Measurements from ENCODE around the gene RBBP6.
A peak's percentile ranks its signal among the peaks of the same experiment; 100 is the strongest.
"Not testable (repeated sequence)": the region's sequence is repeated elsewhere in the genome, so short reads cannot be mapped to it uniquely, and the experiment has no call there.

The RBBP6 gene

DNA sequence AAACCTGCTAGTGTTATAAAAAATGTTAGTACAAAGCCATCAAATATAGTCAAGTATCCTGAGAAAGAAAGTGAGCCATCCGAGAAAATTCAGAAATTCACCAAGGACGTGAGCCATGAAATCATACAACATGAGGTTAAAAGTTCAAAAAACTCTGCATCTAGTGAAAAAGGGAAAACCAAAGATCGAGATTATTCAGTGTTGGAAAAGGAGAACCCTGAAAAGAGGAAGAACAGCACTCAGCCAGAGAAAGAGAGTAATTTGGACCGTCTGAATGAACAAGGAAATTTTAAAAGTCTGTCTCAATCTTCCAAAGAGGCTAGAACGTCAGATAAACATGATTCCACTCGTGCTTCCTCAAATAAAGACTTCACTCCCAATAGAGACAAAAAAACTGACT is 31.7 kb downstream of the RBBP6 start:
- DNase-seq: no peak

DNA sequence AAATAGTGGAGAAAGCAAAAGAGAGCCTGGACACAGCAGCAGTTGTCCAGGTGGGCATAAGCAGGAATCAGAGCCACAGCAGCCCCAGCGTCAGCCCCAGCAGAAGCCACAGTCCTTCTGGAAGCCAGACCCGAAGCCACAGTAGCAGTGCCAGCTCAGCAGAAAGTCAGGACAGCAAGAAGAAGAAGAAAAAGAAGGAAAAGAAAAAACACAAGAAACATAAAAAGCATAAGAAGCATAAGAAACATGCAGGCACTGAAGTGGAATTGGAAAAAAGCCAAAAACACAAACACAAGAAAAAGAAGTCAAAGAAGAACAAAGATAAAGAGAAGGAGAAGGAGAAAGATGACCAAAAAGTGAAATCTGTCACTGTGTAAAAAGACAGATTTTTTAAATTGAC is 32.7 kb downstream of the RBBP6 start:
- DNase-seq: no peak

DNA sequence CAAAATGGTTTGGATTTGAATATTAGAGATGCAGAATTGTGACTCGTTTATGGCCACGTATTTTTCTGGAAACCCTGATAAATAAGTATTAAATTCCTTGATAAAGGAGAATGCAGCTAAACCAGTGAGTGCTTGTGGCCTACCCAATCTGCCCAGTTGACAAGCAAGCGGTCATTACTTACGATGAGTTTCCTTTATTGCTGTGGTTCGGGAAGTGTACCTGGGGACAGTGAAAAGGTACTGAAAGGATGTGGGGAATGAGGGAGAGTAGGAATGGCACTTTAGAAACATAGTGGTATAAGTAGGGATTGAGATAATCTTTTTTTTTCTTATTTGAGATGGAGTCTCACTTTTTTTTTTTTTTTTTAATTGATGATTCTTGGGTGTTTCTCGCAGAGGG is 33.8 kb downstream of the RBBP6 start:
- DNase-seq: no peak

DNA sequence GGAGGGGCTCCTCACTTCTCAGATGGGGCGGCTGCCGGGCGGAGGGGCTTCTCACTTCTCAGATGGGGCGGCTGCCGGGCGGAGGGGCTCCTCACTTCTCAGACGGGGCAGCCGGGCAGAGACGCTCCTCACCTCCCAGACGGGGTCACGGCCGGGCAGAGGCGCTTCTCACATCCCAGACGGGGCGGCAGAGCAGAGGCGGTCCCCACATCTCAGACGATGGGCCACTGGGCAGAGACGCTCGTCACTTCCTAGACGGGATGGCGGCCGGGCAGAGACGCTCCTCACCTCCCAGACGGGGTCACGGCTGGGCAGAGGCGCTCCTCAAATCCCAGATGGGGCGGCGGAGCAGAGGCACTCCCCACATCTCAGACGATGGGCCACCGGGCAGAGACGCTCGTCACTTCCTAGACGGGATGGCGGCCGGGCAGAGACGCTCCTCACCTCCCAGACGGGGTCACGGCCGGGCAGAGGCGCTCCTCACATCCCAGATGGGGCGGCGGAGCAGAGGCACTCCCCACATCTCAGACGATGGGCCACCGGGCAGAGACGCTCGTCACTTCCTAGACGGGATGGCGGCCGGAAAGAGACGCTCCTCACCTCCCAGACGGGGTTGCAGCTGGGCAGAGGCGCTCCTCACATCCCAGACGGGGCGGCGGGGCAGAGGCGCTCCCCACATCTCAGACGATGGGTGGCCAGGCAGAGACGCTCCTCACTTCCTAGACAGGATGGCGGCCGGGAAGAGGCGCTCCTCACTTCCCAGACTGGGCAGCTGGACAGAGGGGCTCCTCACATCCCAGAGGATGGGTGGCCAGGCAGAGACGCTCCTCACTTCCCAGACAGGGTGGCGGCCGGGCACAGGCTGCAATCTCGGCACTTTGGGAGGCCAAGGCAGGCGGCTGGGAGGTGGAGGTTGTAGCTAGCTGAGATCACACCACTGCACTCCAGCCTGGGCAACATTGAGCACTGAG is 35.4 kb downstream of the RBBP6 start:
- DNase-seq: not testable (repeated sequence)

DNA sequence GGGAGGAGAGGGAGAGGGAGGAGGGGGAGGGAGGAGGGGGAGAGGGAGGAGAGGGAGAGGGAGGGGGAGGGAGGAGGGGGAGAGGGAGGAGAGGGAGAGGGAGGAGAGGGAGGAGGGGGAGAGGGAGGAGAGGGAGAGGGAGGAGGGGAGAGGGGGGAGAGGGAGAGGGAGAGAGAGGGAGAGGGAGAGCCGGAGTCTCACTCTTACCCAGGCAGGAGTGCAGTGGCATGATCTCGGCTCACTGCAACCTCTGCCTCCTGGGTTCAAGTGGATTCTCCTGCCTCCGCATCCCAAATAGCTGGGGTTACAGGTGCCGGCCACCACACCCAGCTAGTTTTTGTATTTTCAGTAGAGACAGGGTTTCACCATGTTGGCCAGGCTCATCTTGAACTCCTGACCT is 36.4 kb downstream of the RBBP6 start:
- not testable (repeated sequence) for DNase-seq

DNA sequence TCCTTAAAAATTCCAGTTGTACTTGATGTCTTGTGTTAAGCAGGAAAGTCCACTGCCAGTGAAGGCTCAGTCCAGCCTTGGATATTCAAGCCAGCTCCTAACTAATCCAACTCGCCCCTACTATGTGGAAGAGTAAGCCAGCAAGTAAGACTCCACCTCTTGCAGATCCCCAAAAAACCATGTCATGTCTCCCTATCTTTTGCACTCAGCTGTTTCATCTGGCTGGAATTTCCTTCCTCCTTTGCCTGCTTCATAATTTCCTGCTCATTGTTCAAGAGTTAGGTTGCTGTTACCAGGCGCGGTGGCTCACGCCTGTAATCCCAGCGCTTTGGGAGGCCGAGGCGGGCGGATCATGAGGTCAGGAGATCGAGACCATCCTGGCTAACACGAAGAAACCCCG is 37.8 kb downstream of the RBBP6 start:
- DNase-seq: no peak

DNA sequence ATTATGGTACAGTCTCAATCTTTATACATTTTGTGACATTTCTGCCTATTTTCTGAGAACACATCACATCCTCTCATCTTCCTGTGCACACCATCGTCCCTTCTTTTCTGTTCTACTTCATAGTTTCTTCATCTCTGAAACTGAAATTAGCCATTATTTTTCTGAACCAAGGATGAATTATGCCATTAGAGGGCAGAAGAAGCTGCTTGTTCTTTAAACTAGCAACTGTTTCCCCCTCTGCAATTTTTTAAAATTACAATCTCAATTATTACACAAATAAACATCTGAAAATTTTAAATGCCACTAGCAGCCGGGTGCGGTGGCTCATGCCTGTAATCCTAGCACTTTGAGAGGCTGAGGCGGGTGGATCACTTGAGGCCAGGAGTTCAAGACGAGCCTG is 41.3 kb downstream of the RBBP6 start:
- no peak for DNase-seq

DNA sequence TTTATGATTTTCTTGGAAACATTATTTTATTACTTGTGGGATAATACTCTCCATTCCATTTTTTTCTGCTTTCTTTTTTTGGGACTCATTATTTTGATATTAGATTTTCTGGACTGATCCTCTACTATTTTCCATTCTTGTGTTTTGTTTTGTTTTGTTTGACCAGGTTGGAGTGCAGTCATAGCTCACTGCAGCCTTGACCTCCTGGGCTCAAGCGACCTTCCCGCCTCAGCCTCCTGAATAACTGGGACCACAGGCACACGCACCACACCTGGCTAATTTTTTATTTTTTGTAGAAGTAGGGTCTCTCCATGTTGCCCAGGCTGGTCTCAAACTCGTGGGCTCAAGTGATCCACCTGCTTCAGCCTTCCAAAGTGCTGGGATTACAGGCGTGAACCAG is 44.1 kb downstream of the RBBP6 start:
- DNase-seq: no peak

DNA sequence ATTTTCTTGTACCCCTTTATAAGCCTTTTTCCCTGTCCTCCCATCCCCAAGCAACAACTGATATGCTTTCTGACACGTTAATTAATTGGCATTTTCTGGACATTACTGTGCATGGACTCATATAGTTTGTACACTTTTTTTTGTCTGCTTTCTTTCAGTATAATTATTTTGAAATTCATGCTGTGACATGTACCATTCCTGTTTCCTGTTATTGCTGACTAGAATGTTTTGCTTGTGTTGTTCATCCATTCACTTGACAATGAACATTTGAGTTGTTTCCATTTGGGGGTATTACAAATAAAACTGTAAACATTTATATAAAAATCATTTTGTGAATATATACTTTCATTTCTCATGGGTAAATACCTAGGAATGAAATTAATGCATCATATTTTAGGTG is 50.6 kb downstream of the RBBP6 start:
- no peak for DNase-seq

DNA sequence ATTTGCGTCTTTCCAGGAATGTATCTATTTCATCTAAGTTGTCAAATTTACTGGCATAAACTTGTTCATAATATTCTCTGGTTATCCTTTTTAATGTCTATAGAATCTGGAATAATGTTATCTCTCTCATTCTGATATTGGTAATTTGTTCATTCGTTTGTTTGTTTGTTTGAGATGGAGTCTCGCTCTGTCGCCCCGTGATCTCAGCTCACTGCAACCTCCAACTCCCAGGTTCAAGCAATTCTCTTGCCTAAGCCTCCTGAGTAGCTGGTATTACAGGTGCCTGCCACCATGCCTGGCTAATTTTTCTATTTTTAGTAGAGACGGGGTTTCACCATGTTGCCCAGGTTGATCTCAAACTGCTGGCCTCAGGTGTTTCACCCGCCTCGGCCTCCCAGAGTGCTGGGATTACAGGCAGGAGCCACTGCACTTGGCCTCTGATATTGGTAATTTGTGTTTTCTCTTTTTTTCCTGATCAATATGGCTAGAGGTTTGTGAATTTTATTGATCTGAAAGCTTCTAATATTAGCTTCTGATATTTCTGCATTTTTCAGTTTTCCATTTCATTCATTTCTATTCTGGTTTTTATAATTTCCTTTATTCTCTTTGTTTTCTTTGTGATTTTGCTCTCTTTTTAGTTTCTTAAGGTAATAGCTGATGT is 59.5 kb downstream of the RBBP6 start:
- no peak for DNase-seq

DNA sequence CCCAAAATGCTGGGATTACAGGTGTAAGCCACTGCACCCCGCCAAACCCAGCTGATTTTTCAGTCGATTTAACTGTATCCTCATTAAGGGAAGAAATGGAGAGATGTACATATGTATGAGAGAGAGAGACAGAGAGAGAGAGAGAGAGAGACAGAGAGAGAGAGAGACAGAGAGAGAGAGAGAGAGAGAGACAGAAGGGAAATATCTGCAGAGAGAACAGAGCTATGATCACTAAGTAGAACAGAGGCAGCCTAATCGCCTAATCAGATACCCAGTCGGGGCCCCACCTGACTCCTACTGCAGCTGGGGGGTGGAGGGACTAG is 70.0 kb downstream of the RBBP6 start:
- DNase-seq: no peak

DNA sequence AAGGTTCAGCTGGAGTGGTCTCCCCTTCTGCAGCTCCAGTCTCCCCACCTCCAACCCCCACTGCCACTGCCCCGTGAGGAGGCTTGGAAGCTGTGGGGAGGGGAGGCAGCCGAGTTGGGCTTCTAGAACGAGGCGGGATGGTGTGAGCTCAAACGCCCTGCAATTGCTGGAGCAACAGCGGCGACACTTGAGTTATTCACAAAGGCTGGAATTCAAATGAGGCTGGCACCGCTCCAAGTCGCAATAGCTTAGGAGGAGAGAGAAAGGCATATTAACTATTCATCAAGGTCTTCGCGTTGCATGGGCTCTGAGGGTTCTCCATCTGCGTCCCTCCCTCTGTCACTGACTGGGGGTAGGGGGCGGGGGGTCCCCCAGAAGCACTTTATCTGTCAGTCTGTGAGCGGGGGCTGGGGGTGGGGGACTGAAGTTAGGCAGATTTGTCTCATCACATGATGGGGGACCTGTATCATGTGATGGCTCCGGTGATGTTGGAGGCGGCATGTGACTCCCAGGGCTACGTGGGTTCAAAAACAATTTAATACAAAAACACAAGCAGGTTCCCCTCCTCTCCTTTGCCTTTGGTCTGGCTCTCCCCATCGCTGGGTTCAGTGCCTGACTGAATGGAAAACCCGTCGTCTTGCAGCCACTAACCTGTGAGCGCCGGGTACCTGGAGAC is 70.5 kb downstream of the RBBP6 start:
- DNase-seq: peak; percentile 47

DNA sequence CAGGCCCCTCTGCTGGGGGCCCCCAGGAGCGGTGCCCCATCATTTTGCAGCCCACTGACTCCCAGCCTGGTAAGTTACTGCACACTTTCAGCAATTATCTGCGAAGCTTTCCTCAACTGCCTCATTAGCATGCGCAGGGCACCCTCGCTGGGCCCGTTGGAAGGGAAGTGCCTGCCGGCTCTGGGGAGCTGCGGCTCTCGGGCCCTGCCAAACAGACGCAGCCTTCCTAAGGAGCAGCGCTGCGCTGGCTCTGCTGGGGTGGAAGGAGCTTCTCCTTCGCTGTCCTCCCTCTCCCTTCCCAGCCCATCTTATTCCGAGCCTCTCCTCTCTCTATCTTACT is 71.0 kb downstream of the RBBP6 start:
- peak; percentile 24 for DNase-seq

DNA sequence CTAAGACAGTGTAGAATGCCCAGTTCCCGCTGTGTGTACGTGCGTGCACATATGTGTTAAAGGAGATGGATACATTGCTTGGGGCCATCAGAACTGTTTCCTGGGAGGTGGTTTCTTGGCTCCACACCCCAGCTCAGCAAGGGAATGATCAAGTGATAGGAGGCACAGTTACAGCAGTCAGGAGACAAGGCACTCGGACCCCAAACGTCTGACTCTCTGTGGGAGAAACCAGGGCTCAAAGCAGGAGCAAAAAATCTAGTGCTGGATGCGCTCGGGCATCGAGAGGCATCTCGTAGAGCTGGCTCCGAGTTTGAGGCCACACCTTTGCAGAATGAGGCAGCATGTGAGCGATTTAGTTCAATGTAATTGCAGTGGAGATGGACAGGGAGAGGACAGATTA is 71.9 kb downstream of the RBBP6 start:
- DNase-seq: no peak

DNA sequence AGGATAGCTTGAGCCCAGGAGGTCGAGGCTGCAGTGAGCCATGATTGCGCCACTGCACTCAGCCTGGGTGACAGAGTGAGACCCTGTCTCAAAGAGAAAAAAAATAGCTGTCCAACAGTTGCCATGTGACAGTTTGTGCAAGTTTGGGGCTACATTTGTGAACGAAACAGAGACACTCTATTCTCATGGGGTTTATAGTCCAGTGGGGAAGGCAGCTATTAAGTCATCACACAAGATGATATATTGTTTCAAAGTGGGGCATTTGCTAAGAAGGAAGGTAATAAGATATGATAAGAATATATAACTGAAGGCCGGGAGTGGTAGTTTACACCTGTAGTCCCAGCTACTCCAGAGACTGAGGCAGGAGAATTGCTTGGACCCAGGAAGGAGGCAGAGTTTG is 73.3 kb downstream of the RBBP6 start:
- DNase-seq: no peak

DNA sequence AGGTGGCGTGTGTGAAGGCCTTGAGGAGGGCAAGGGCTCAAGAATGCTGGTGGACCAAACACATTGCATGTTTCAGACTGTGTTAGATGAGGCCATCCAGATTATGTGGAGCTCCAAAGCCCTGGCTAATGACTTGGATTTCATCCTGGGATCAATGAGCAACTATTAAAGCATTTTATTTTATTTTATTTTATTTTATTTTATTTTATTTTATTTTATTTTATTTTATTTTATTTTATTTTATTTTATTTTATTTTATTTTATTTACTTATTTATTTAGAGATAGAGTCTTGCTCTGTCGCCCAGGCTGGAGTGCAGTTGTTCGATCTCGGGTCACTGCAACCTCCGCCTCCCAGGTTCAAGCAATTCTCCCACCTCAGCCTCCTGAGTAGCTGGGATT is 73.9 kb downstream of the RBBP6 start:
- not testable (repeated sequence) for DNase-seq

DNA sequence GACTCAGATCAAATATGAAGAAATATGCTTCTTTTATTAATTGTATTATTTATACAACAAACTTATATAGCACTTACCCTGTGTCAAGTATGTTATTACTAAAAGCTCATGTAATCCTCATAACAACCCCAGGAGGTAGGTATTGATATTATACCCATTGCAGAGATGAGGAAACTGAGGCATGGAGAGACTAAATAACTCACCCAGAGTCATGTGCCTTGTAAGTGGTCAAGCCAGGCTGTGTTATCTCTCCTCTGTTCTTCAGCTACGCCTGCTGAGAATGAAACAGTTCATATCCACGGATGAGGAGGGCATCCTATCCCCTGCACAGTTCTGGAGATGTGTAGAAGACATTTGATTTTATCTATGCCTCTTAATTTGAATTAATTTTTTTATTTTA is 78.1 kb downstream of the RBBP6 start:
- no peak for DNase-seq

All from femur (tissue), 1 donor.